Raji (cell line): Measurements from ENCODE around the gene ADRM1.

Experiments used
- POLR2A ChIP-seq: IDR thresholded peaks from 2 replicates; pipeline ENCODE4 v1.6.1; 2011; ENCODE audit warnings: low read depth, low read length, control low read depth; ENCODE audit not compliant: insufficient read depth

ADRM1 gene

DNA sequence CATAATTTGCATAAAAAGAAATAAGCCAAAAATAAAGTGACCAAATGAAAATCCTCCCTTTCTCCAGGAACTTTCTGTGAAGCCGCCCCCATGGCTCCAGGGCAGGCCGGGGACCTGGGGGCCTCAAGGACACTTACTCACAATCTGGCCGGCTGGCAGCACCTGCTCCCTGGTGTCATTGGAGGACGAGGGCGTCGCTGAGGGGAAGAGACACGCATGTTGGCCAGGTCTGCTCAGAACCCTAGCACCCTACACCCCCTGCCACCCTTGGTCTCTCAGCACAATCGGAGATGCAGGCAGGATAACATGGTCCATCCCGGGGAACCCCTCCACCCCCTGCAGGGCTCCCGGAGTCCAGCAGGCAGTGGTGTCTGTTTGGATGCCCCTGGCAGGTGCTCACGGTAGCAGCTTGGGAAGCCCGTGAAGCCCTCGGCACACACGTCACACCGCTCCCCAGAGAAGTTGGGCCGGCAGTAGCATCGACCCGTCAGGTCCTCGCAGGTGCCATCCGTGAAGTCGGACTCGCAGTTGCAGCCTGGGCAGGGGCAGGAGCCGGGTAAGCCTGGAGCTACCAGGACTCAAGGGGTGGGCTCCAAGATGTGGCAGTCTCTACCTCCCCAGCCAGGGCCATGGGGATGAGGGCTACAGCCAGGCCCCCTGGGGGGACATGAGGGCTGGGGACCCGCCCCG, 43.0 kb downstream of the ADRM1 start:
- TF ChIP-seq POLR2A: no peak

DNA sequence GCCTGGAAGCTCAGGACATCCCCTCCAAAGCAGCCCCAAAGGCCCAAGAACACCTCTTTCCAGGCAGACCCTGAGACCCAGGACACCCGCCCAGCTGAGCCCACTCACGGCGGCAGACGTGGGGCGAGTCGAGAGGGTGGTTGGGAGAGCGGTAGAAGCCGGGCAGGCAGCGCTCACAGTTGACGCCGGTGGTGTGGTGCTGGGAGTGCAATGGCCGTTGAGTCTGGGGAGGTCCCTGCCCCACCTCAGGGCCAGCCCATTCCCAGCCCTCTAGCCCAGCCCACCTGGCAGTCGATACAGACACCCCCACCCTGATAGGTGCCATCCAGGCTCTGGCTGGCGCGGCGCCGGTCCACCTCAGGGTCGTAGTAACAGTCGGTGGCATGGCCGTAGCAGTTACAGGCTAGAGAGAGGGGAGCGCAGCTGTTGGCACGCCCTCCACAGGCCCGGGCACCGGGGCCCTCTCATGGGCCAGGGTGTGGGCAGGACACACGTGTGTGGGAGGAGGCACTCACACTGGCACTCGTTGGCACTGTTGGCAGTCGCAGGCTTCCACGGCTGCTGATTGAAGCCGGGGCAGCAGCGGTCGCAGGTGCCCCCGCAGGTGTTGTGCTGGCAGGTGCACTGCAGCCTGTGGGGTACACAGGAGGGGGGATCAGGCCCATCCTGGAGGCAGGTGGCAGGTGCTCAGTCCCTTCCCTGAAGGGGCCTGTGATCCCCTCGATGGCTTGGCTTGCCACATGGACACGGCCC, 43.8 kb downstream of the ADRM1 start:
- no peak for TF ChIP-seq POLR2A

DNA sequence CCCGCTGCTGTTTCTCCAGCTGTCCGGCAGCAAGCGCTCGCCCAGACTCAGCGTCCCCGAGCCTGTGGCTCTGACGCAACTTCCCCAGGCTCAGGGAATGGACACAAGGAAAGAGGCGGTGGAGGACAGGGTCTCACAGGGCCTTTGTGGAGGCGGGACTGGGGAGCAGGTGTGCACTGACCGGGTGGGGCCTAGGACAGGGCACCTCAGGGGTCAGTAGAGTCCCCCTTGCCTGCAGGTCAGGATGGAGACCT, 44.3 kb downstream of the ADRM1 start:
- TF ChIP-seq POLR2A: no peak

DNA sequence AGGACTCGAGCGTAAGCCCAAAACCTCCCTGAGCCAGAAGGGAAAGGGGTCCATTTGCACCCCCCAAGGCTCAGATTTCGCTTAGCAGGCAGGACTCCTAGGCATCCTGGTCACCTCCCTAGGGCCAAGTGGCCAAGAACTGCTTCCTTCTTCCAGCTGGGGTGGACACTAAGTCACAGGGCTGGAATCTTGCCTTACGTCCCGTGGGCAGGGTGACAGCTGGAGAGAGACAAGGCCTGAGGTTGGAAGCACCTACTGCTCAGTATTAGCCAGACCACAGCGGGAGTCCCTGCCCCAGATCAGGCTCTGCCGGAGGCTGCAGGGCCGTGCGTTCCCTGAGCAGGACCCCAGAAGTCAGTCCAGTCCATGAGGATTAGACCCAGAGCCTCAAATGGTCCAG, 44.6 kb downstream of the ADRM1 start:
- TF ChIP-seq POLR2A: no peak

DNA sequence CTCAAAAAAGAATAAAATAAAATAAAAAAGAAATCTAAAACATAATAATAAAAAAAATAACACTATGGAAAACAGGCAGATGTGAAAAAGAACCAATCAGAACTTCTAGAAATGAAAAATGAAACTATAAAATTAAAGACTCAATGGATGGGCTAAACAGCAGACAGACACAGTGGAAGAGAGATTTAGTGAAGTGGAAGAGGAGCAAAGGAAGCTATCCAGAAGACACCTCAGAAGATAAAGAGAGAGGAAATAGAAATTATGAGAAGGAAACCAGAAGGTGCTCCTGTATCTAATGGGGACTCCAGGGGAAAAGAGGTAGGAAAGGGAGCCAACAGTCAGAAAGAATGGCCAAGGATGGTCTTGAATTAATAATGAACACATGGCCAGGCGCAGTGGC, 45.8 kb downstream of the ADRM1 start:
- no peak for TF ChIP-seq POLR2A

DNA sequence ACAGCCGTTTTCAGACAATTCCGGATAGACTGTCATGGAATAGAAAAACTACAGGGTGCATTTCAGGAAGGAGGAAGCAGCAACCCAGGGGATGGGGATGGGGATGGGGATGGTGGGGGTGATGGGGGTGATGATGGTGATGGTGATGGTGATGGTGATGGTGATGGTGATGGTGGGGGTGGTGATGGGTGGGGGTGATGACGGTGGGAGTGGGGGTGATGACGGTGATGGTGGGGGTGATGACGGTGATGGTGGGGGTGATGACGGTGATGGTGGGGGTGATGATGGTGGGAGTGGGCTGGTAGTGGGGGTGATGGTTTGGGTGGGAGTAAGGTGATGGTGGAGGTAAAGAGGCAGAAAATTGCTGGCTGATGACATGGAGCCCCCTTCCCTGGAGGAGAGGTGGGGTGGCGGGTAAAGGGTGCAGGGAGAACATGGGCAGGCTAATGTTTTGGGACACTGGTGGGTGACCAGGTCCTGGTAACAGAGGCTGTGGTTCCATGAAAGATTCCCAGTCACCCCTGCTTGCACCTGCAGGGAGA, 46.8 kb downstream of the ADRM1 start:
- no peak for TF ChIP-seq POLR2A

DNA sequence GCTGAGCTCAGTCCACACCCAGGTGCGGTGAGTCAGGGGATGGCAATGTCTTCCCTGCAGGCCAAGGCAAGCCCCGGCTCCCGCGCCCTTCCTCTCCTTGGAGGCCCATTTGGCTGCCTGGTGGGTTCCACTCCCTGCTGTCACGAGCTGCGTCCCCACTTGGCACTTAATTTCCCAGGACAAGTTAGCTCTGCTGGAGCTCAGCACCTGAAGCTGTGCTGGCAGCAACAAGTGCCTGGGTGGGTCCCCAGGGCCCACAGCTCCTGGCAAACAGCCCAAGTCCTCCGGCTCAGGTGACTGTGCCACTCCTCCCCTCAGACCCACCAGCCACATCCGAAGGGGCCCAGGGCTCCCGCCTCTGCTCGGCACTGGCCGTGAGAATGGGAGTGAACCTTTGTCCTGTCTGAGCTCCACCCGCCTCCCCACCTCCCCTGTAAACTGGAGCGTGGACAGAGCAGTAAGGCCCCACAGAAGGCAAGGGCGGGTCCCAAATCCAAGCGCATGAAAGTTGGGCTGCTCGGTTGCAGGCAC, 47.4 kb downstream of the ADRM1 start:
- no peak for TF ChIP-seq POLR2A

DNA sequence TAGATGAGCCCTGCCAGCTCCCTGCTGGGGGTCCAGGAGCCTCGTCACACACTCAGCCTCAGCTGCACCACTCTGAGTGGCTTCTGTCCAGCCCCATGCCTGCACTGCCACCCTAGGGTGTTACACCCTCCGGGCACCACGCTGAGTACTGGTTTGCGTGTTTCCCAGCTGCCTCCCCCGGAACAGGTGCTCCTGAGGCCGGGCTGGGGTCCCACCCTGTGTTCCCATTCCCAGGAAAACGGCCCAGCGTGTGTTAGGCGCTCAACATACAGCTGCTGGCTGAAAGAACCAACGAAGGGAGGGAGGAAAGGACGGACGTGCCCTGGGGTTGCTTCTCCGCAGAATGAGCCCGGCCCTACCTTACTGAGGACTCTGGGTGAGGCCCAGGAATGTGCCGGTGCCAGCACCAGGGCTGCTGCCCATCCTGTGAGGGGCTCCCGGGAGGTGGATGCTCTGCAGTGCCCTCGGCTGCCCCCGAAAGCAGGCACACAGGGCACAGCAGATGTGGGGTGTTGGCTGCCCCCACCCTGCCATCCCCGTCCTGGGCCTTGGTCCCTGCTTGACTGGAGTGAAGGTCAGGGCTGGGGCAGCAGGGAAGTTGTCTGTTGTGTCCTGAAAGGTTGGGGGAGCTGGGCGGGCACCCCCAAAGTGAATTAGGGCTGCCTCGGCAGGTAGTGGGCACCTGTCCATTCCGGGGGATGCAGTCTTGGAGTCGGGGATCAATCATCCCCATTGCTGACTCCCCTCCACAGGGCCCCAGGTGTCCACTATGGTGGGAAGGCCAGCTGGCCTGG, 48.0 kb downstream of the ADRM1 start:
- no peak for TF ChIP-seq POLR2A

DNA sequence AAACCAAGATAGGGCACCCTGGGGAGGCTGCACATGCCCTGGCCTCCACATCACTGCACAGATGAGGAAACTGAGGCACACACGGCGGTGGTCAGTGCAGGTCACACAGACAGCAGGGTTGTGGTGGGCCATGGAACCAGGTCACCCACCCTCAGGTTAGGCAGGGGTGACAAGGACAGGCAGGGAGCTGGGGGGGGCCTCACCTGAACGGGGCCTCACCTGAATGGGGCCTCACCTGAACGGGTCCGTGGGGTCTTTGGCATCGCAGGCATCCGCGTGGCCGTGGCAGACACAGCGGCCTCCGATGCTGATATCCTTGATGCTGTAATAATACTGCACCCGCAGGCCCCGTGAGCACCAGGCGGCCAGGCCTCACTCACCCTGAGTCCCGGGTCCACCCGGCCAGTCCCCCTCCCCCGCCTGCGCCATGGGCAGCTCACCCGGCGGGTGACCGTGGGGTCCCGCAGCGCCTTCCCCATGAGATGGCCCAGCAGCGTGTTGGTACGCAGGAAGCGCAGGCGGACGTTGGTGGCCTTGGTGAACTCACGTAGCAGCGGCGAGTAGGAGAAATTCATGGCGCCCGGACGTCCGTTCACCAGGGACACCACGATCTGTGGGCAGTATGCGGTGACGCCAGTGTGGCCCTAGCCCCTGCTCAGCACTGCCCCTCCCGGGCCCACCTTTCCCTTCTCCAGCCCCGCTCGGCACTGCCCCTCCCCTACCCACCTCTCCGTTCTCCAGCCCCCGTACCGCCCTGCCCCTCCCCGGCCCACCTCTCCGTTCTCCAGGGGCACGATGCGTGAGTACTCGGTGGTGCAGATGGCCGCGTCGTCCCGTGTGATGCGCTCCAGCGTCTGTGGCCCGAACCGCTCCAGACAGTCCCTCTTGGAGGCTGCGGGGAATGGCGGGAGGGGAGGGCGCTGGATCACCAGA, 48.9 kb downstream of the ADRM1 start:
- TF ChIP-seq POLR2A: no peak

DNA sequence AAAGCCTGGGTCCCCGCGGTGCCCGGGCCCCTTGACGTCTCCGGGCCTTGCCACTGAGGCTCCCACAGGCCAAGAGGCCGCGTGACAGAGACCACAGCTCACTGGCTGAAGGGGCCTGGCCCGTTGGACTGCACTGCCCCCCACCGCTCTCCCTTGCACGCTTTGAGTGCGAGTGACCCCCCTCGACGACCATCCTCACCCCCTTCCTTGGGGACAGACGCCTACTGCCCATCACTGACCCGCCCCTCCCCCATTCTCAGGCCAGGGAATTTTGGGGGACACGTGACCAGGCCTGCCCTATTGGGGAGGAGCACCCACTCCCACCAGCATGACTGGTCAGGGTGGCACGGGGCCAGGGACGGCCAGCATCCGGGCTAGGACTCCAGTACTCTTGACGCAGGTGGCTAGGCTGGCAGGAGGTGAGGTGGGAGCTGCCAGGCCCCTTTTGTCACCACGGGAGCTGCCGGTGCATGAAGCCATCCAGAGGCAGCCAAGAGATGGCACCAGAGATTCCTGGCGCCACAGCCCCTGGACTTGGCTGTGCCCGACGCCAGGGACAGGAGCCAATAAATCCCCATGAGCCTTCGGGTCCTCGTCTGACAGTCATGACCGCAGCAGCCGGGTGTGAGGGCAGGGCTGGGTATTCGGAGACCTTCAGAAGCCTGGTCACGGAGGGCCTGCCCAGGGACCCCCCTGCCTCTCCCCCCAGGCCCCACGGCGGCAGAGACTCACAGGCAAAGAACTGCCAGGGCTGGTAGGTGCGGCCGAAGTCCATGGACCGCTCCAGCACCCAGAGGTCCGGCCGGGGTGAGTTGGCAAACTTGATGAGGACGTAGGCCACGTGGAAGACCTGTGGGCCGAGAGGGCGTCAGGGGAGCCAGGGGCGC, 49.8 kb downstream of the ADRM1 start:
- no peak for TF ChIP-seq POLR2A

DNA sequence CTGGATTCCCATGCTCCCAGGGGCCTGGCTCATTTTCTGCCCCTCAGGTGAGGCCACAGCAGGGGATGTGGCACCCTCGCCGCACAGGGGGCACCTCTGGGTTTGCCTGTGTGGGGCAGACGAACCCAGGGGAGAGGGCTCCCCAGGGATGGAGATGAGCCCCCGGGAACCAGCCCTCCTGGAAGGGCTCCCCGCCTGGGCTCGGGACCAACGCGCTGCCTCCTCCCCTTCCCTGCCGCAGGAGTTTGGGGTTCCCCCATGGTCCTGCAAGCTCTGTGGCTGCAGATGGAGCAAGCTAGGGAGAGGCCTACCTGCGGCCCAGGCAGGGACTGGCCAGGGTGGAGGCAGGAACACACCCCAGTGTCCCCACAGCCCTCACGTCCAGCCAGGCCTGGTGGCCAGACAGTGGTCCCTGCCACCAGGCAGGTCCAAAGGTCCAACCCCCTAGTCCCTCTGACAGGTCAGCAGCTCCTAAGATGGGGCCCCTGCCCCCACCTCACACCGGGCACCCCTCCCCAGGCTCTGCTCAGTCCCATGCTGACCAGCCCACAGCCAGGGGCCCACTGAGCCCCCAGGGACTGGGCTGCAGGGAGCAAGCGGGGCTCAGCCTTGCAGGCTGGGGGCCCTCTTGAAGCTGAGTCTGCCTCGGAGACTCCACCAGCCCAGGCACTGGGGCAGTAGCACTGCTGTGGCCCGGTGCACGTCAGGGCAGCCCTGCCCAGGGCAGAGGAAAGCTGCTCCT, 50.7 kb downstream of the ADRM1 start:
- TF ChIP-seq POLR2A: no peak

DNA sequence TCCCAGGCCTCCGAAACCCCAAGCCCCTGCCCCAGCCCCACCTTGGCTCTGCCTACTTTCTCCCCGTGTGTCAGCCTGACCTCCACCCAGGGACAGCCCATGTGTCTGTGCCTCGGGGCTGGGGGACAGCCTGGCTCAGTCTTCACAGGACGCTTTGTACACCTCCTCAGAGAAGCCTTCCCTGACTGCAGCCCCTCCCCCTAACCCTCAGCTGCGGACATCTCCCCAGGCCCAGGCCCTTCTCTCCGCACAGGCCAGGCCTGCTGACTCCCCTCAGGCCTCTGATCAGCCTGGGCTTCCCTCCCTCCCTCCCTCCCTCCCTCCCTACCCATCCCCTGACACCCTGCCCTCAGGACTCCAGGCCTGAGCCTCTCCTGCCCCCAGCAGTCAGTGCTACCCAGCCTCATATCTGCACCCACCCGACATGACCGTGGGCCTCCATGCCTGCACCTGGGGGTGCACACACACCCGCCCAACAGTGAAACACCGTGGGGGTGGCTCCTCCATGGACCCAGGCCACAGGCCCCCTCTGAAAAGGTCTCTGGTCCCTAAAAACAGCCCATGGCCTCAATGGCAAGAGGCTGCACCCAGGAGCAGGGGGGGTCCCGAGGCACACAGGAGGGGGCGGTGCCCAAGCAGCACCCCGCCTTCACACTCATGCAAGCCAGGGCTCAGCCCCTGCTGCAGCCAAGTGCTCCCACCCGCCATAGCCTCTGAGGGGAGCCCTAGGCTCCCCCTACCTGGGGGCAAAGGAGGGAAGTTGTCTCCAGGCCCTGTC, 51.4 kb downstream of the ADRM1 start:
- no peak for TF ChIP-seq POLR2A
